KMS-11 (cell line): ENCODE measurements around the gene LHX1.

Experiments
- H2AFZ ChIP-seq: fragments of 200-600 bp; sonication (generic); 2 replicates; pipeline ENCODE4 v1.6.1; 2016; ENCODE audit warnings: antibody characterized with exemption, mixed run types, low read depth
- H3K27ac ChIP-seq: fragments of 200-600 bp; sonication (generic); 2 replicates; pipeline ENCODE4 v1.6.1; 2016; ENCODE audit warnings: mild to moderate bottlenecking, mixed run types
- H3K27me3 ChIP-seq: fragments of 200-600 bp; sonication (generic); 2 replicates; pipeline ENCODE4 v1.6.1; 2017; ENCODE audit warnings: mild to moderate bottlenecking, low read depth, mixed run types, moderate library complexity; ENCODE audit not compliant: insufficient read depth
- H3K36me3 ChIP-seq: fragments of 200-600 bp; sonication (generic); 2 replicates; pipeline ENCODE4 v1.6.1; 2017; ENCODE audit warnings: mild to moderate bottlenecking, mixed run types; ENCODE audit not compliant: insufficient read depth
- H3K4me1 ChIP-seq: fragments of 200-600 bp; sonication (generic); 2 replicates; pipeline ENCODE4 v1.6.1; 2016; ENCODE audit warnings: mild to moderate bottlenecking, low read depth, mixed run types; ENCODE audit not compliant: poor library complexity, severe bottlenecking
- H3K4me2 ChIP-seq: fragments of 200-600 bp; sonication (generic); 2 replicates; pipeline ENCODE4 v1.7.0; 2016; ENCODE audit warnings: mild to moderate bottlenecking, mixed run types
- H3K4me3 ChIP-seq: fragments of 200-600 bp; sonication (generic); IDR thresholded peaks from 2 replicates; pipeline ENCODE4 v1.6.1; 2017; ENCODE audit warnings: low read depth, low read length, mixed read lengths; ENCODE audit not compliant: insufficient read depth
- H3K79me2 ChIP-seq: fragments of 200-600 bp; sonication (generic); 2 replicates; pipeline ENCODE4 v1.6.1; 2016; ENCODE audit warnings: low read depth, mixed run types; ENCODE audit not compliant: insufficient read depth
- H3K9ac ChIP-seq: fragments of 200-600 bp; sonication (generic); 2 replicates; pipeline ENCODE4 v1.6.1; 2016; ENCODE audit warnings: mild to moderate bottlenecking, mixed run types
- H4K20me1 ChIP-seq: fragments of 200-600 bp; sonication (generic); 2 replicates; pipeline ENCODE4 v1.6.1; 2016; ENCODE audit warnings: mild to moderate bottlenecking, mixed run types; ENCODE audit not compliant: insufficient read depth
- TF ChIP-seq, protein P1 (sequence below): fragments of 200-600 bp; sonication (generic); conservative IDR thresholded peaks from 2 replicates; pipeline ENCODE4 v1.6.1; 2017; ENCODE audit warnings: low read depth, mild to moderate bottlenecking, antibody characterized with exemption, low read length, moderate library complexity, mixed read lengths

The LHX1 gene

GRCh38 chr17:36937001-36937958 lies at the start of gene LHX1:
LHX1 (plus strand) TSS chr17:36937475; CDS start chr17:36938198, 723 bp downstream.
- TF ChIP-seq, protein P1, sequence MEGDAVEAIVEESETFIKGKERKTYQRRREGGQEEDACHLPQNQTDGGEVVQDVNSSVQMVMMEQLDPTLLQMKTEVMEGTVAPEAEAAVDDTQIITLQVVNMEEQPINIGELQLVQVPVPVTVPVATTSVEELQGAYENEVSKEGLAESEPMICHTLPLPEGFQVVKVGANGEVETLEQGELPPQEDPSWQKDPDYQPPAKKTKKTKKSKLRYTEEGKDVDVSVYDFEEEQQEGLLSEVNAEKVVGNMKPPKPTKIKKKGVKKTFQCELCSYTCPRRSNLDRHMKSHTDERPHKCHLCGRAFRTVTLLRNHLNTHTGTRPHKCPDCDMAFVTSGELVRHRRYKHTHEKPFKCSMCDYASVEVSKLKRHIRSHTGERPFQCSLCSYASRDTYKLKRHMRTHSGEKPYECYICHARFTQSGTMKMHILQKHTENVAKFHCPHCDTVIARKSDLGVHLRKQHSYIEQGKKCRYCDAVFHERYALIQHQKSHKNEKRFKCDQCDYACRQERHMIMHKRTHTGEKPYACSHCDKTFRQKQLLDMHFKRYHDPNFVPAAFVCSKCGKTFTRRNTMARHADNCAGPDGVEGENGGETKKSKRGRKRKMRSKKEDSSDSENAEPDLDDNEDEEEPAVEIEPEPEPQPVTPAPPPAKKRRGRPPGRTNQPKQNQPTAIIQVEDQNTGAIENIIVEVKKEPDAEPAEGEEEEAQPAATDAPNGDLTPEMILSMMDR: no peak
- Histone ChIP-seq H2AFZ (no peak within 1 kb of the TSS; the same call in 1 of the 2 replicates), H3K79me2 (no peaks in the 10 kb centered on the region), H3K4me2 (peak within 1 kb of the TSS; percentile 57; the same call in 1 of the 2 replicates), H3K9ac (no peak within 1 kb of the TSS), H3K36me3 (no peaks in the 10 kb centered on the region), H4K20me1 (no peaks in the 10 kb centered on the region), H3K27ac (no peak within 1 kb of the TSS), H3K4me3 (no peak within 1 kb of the TSS), H3K4me1 (no peaks in the 10 kb centered on the region), H3K27me3 (peaks cover 85% of the 10 kb centered on the region)

- Histone ChIP-seq H3K27ac (peak overlapping the region; percentile 87), H3K4me2 (peak overlapping the region; percentile 87), H3K27me3 (no peaks in the 10 kb centered on the region), H3K4me3 (no peak overlapping the region), H4K20me1 (no peaks in the 10 kb centered on the region), H2AFZ (peak overlapping the region; percentile 69), H3K79me2 (no peaks in the 10 kb centered on the region), H3K36me3 (no peaks in the 10 kb centered on the region), H3K4me1 (peaks cover 58% of the 10 kb centered on the region), H3K9ac (peak overlapping the region; percentile 64; the same call in 1 of the 2 replicates)
- TF ChIP-seq, protein P1: no peak
These were observed 48.9 kb upstream of the LHX1 start for GRCh38 chr17:36888236-36888951.

- H3K27ac ChIP-seq: peak overlapping the region; percentile 87; the same call in 1 of the 2 replicates
- no peaks in the 10 kb centered on the region for H3K27me3 ChIP-seq
- H3K36me3 ChIP-seq: no peaks in the 10 kb centered on the region
- H3K4me2 ChIP-seq: peak overlapping the region; percentile 87; the same call in 1 of the 2 replicates
- no peaks in the 10 kb centered on the region for H3K79me2 ChIP-seq
- no peak overlapping the region for H3K4me3 ChIP-seq
- H2AFZ ChIP-seq: peak overlapping the region; percentile 30; the same call in 1 of the 2 replicates
- TF ChIP-seq, protein P1: no peak
- no peak overlapping the region for H3K9ac ChIP-seq
- no peaks in the 10 kb centered on the region for H4K20me1 ChIP-seq
- peaks cover 55% of the 10 kb centered on the region for H3K4me1 ChIP-seq
These were observed 47.4 kb upstream of the LHX1 start for GRCh38 chr17:36889770-36890349.

DNA sequence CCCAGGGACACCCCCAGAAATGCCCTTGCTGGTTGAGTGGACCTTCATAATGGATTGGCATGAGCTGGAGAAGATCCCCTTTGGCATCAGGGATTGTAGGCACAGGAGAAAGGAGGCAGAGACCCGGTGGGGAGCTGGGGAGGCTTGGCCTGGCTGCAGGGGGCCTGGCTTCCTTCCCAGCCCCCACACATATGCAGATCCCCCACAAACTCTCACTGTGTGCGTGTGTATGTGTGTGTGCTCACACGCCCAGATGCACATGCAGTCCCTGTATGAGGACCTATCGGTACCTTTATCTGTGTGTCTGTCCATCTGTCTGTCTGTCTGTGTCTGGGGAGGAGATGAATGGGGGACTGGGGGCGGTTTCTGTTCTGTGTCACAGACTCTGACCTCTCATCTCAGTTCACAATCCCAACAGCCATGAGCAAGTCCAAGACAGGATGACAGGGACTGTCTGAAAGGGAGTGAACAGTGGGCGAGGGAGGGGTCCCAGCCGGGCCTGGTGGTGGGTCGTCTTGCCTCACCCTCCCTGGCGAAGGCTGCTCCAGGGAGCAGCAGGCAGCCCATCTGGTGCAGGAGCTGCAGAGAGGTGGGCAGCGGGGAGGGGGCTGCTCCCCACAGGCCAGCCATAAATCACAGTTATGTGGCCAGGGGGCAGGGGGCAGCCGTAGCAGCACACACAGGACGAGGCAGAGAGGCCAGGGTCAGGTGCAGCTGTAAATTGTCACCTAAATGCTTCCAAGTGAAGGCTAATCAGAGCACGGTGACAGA lies 46.7 kb upstream of the LHX1 start:
- H3K4me2 ChIP-seq: peak overlapping the region; percentile 87; the same call in 1 of the 2 replicates

More for the DNA sequence above, 46.7 kb upstream of the LHX1 start:
- H3K9ac ChIP-seq: no peak overlapping the region
- no peaks in the 10 kb centered on the region for H3K79me2 ChIP-seq
- H3K27ac ChIP-seq: no peak overlapping the region
- no peaks in the 10 kb centered on the region for H3K36me3 ChIP-seq
- no peaks in the 10 kb centered on the region for H4K20me1 ChIP-seq
- H3K4me1 ChIP-seq: peaks cover 48% of the 10 kb centered on the region
- H2AFZ ChIP-seq: no peak overlapping the region
- TF ChIP-seq, protein P1: no peak
- no peaks in the 10 kb centered on the region for H3K27me3 ChIP-seq
- H3K4me3 ChIP-seq: no peak overlapping the region
